ENCODE data around the gene MALT1. TPM values are rescaled to one million over a fixed set of nuclear protein-coding genes. Genes with fewer than 3 reads are reported as not detected.

Gene MALT1
- total RNA-seq, 3 donors from 2014 or later = 26.7 to 33.5 (median 26.9) TPM

GRCh38 chr18:58758046-58758445 lies 86.8 kb downstream of the MALT1 start:
- TF ChIP-seq CTCF (IDR thresholded peaks at IDR 0.05) = no peak
- TF ChIP-seq POLR2A (IDR thresholded peaks at IDR 0.05) = no peak
- no peak for TF ChIP-seq POLR2AphosphoS5 (IDR thresholded peaks at IDR 0.05)
- DNase-seq (ENCODE audit: low spot score in 2 of 2) = no peak

GRCh38 chr18:58758606-58759005 lies 87.3 kb downstream of the MALT1 start:
- Histone ChIP-seq H3K36me3 (no peaks in the 10 kb centered on the region), H3K4me3 (no peak overlapping the region), H3K27me3 (peaks cover 0 to 17% of the 10 kb centered on the region in 2 donors), H3K27ac (no peak overlapping the region), H3K9me3 (no peaks in the 10 kb centered on the region), H3K4me1 (no peaks in the 10 kb centered on the region)
- no peak for DNase-seq (ENCODE audit: low spot score in 2 of 2)
- intact Hi-C loops (cut with DNase I; ENCODE audit: low total_unique reads) = no loop called here
- no peak for TF ChIP-seq CTCF (IDR thresholded peaks at IDR 0.05)
- no peak for TF ChIP-seq POLR2A (IDR thresholded peaks at IDR 0.05)
- TF ChIP-seq POLR2AphosphoS5 (IDR thresholded peaks at IDR 0.05) = no peak

More at GRCh38 chr18:58758046-58758445, 86.8 kb downstream of the MALT1 start:
- H3K27me3 ChIP-seq = peaks cover 0 to 17% of the 10 kb centered on the region in 2 donors
- H3K4me1 ChIP-seq = no peaks in the 10 kb centered on the region
- H3K9me3 ChIP-seq = no peaks in the 10 kb centered on the region
- H3K4me3 ChIP-seq = no peak overlapping the region
- intact Hi-C loops (cut with DNase I; ENCODE audit: low total_unique reads) = no loop called here
- H3K27ac ChIP-seq = no peak overlapping the region
- no peaks in the 10 kb centered on the region for H3K36me3 ChIP-seq

GRCh38 chr18:58761241-58761969 lies 90.1 kb downstream of the MALT1 start:
- no peak overlapping the region for H3K27ac ChIP-seq

GRCh38 chr18:58761970-58762780 lies 90.9 kb downstream of the MALT1 start:
- peaks cover 0 to 28% of the 10 kb centered on the region in 2 donors for H3K27me3 ChIP-seq
- no peaks in the 10 kb centered on the region for H3K9me3 ChIP-seq
- no peak for DNase-seq (ENCODE audit: low spot score in 2 of 2)
- intact Hi-C loops (cut with DNase I; ENCODE audit: low total_unique reads) = no loop called here
- H3K4me1 ChIP-seq = no peaks in the 10 kb centered on the region
- no peak overlapping the region for H3K4me3 ChIP-seq
- H3K36me3 ChIP-seq = no peaks in the 10 kb centered on the region
- H3K27ac ChIP-seq = no peak overlapping the region
- TF ChIP-seq CTCF (IDR thresholded peaks at IDR 0.05) = no peak
- no peak for TF ChIP-seq POLR2A (IDR thresholded peaks at IDR 0.05)
- TF ChIP-seq POLR2AphosphoS5 (IDR thresholded peaks at IDR 0.05) = no peak

More at GRCh38 chr18:58761241-58761969, 90.1 kb downstream of the MALT1 start:
- intact Hi-C loops (cut with DNase I; ENCODE audit: low total_unique reads) = no loop called here
- no peak for TF ChIP-seq CTCF (IDR thresholded peaks at IDR 0.05)
- TF ChIP-seq POLR2A (IDR thresholded peaks at IDR 0.05) = no peak
- no peak for TF ChIP-seq POLR2AphosphoS5 (IDR thresholded peaks at IDR 0.05)
- Histone ChIP-seq H3K4me1 (no peaks in the 10 kb centered on the region), H3K36me3 (no peaks in the 10 kb centered on the region), H3K27me3 (peaks cover 0 to 28% of the 10 kb centered on the region in 2 donors), H3K9me3 (no peaks in the 10 kb centered on the region), H3K4me3 (no peak overlapping the region)
- no peak for DNase-seq (ENCODE audit: low spot score in 2 of 2)

GRCh38 chr18:58762781-58763171 lies 91.5 kb downstream of the MALT1 start:
- intact Hi-C loops (cut with DNase I; ENCODE audit: low total_unique reads) = no loop called here
- H3K36me3 ChIP-seq = no peaks in the 10 kb centered on the region
- H3K27ac ChIP-seq = no peak overlapping the region
- no peaks in the 10 kb centered on the region for H3K9me3 ChIP-seq
- TF ChIP-seq POLR2AphosphoS5 (IDR thresholded peaks at IDR 0.05) (no peak), POLR2A (IDR thresholded peaks at IDR 0.05) (no peak), CTCF (IDR thresholded peaks at IDR 0.05) (no peak)
- no peak for DNase-seq (ENCODE audit: low spot score in 2 of 2)
- H3K27me3 ChIP-seq = peaks cover 0 to 28% of the 10 kb centered on the region in 2 donors
- no peak overlapping the region for H3K4me3 ChIP-seq
- no peaks in the 10 kb centered on the region for H3K4me1 ChIP-seq
